T-helper 2 cell treated with Interferon-gamma antibody and Interleukin-4, amounts not matched to agents 5 μg/mL and 100 μg/mL, for 36 hours (primary cell): ENCODE results near the gene ANKRD2.

Source experiments
- DNase-seq: peaks from one replicate; pipeline ENCODE4 v3.0.0; 2021; ENCODE audit warnings: low spot score
- H3K27ac Mint-ChIP-seq: one replicate; pipeline ENCODE4 v1.8.0; 2021; ENCODE audit warnings: mild to moderate bottlenecking, mixed read lengths
- H3K27me3 Mint-ChIP-seq: one replicate; pipeline ENCODE4 v1.8.0; 2021; ENCODE audit warnings: low read depth, mixed read lengths
- H3K36me3 Mint-ChIP-seq: one replicate; pipeline ENCODE4 v1.8.0; 2021; ENCODE audit warnings: low read depth, mixed read lengths
- H3K4me1 Mint-ChIP-seq: one replicate; pipeline ENCODE4 v1.8.0; 2021; ENCODE audit warnings: low read depth, mixed read lengths
- H3K4me3 Mint-ChIP-seq: one replicate; pipeline ENCODE4 v1.8.0; 2022; ENCODE audit warnings: mild to moderate bottlenecking, moderate library complexity, mixed read lengths
- H3K9me3 Mint-ChIP-seq: one replicate; pipeline ENCODE4 v1.8.0; 2021; ENCODE audit warnings: mixed read lengths

The ANKRD2 gene

DNA sequence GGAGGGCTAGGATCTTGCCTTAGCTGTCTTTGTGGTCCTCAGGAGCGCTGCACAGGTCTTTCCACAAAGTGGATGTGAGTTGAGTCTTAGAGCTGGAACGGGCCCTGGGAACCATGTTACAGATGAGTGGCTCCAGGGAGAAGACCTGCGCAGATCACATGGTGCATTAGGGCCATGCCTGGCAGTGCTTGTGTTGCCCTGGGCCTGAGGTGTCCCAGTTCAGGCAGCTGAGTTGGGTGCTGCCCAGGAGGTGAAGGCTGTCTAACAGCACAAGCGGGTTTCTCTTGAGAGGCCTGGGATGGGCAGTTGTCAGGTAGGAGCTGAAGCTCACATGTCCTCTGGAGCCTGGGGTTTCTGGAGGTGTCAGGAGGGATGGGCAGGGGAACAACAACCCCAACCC is 33.7 kb upstream of the ANKRD2 start:
- Mint-ChIP-seq H3K4me3 (no peak overlapping the region), H3K27ac (no peak overlapping the region), H3K27me3 (no peaks in the 10 kb centered on the region), H3K9me3 (no peaks in the 10 kb centered on the region), H3K4me1 (peaks cover 7% of the 10 kb centered on the region), H3K36me3 (no peaks in the 10 kb centered on the region)
- DNase-seq = no peak

DNA sequence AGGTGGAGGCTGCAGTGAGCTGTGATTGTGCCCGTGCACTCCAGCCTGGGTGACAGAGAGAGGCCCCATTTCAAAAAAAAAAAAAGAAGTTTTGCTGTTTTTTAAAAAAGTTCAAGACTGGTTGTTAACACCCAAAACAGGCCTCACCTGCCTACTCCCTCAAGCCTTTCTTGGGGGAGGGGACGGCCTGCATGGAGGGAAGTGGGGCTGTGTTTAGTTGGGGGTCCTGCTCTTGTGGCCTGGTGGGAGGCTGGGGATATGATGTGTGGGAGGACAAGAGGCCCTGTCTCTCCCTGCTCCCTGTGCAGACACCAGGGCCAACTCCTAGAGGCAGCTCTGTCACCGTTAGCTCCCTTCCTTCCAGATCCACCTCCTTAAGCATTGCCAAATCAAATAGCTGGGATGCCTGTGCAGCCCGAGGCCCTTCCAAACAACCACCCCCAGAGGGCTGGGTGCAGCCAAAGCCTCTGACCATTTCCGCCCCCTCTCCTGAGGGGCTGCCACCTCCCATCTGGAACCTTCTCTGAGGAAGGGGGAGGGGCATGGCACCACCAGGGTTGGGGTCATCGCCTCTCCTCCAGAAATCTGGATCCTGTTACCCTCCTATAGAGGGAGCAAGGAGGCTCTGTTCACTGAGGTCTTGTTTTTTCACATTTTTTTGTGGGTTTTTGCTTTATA is 32.9 kb upstream of the ANKRD2 start:
- peaks cover 7% of the 10 kb centered on the region for H3K4me1 Mint-ChIP-seq
- no peaks in the 10 kb centered on the region for H3K27me3 Mint-ChIP-seq
- H3K9me3 Mint-ChIP-seq = no peaks in the 10 kb centered on the region
- no peak overlapping the region for H3K27ac Mint-ChIP-seq
- DNase-seq = no peak
- H3K36me3 Mint-ChIP-seq = no peaks in the 10 kb centered on the region
- H3K4me3 Mint-ChIP-seq = no peak overlapping the region

DNA sequence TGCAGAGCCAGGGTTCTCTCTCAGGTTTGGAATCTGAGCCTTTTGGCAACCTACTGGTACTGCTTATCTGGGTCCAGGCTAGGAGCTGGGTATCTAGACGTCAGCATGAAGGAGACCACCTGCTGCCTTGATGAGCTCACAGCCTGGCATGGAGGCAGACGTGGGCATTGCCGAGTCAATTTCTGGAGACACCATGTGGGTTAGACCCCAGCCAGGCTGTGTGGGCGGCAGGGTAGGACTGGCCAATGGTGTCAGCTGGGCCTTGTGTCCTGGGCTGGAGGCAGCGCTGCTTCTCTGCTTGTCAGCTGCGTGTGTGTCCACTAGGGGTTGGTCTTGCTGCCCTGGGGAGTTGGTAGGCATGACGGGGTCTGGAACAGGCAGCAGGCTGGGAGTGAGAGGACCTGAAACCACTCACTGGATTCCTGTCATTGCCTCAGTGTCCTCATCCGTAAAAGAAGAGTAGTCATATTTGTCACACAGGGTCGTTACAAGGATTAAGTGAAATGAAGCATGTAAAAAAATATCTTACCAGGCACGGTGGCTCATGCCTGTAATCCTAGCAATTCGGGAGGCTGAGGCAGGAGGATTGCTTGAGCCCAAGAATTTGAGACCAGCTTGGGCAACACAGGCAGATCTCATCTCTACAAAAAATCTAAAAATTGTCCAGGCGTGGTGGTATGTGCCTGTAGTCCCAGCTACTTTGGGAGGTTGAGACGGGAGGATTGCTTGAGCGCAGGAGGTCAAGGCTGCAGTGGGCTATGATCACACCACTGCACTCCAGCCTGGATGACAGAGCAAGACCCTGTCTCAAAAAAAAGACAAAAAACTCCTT is 31.7 kb upstream of the ANKRD2 start:
- Mint-ChIP-seq H3K4me1 (peaks cover 7% of the 10 kb centered on the region), H3K27ac (no peak overlapping the region)

DNA sequence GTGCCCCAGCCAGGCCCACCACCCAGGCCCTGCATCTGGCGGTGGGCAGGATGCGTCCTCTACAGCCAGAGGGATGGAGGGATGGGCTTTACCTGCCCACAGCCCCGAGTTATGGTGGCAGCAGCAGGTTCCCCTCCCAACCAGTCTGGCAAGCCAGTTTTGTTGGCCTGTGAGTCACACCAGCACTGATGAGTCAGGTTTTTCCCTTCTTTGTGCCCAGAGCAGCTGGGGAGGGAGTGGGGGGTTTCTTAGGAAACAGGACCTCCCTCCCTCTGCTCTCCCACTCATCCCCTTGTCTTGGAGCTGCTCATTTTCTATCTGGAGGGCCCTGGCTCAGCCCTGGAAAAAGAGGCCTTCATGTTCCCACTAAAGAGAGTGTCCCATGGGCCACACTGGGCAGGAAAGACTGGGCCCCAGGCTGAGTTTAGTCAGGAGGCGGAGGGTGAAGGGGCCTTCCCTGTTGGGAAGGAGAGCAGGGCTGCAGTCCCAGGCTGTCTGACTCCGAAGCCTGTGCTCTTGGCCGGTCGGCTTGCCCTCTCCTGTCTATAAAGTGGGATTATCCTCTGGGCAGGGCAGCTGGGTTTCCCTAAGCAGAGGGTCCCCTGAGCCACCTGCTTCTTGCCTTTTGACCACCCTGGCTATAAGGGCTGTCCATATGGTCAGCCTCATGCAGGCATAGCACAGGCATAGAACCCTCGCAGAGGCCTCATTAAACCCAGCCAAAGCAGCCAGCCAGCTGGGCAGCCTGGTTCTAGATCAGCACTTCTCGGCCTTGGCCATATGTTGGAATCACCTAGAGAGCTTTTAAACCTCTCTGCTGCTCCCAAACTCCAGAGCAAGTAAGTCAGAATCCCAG is 30.2 kb upstream of the ANKRD2 start:
- H3K27ac Mint-ChIP-seq = no peak overlapping the region
- H3K4me1 Mint-ChIP-seq = peaks cover 7% of the 10 kb centered on the region
- H3K9me3 Mint-ChIP-seq = no peaks in the 10 kb centered on the region
- DNase-seq = peak; percentile 46
- H3K27me3 Mint-ChIP-seq = no peaks in the 10 kb centered on the region
- no peaks in the 10 kb centered on the region for H3K36me3 Mint-ChIP-seq
- no peak overlapping the region for H3K4me3 Mint-ChIP-seq

More for the DNA sequence above, 31.7 kb upstream of the ANKRD2 start:
- no peaks in the 10 kb centered on the region for H3K27me3 Mint-ChIP-seq
- H3K9me3 Mint-ChIP-seq = no peaks in the 10 kb centered on the region
- no peak for DNase-seq
- no peaks in the 10 kb centered on the region for H3K36me3 Mint-ChIP-seq
- no peak overlapping the region for H3K4me3 Mint-ChIP-seq

DNA sequence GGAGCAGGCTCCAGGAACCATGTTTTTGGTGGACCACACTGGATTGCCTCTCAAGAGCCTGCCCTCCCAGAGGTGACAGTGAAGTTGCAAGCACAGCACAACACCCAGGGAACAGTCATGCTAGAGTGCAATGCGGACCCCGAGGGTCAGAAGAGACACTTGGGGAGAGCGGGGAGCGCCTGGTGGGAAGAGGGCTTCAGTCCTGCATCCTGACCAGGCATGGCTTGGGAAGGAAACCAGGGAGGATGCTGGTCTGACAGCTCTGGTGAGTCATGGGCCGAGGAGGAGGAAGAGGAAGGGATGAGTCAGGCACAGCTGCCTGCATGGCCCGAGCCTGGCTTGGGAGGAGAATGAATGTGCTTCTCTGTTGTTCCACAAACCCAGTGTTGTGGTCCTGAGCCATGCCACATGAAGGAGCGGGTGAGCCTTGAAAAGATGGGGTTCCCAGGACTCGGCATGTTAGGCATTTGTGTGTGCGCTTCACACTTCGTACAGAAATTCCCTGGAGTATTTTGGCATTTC is 29.5 kb upstream of the ANKRD2 start:
- DNase-seq = peak; percentile 71
- Mint-ChIP-seq H3K4me3 (no peak overlapping the region), H3K4me1 (peaks cover 7% of the 10 kb centered on the region), H3K9me3 (no peaks in the 10 kb centered on the region), H3K27me3 (no peaks in the 10 kb centered on the region), H3K36me3 (no peaks in the 10 kb centered on the region), H3K27ac (no peak overlapping the region)

DNA sequence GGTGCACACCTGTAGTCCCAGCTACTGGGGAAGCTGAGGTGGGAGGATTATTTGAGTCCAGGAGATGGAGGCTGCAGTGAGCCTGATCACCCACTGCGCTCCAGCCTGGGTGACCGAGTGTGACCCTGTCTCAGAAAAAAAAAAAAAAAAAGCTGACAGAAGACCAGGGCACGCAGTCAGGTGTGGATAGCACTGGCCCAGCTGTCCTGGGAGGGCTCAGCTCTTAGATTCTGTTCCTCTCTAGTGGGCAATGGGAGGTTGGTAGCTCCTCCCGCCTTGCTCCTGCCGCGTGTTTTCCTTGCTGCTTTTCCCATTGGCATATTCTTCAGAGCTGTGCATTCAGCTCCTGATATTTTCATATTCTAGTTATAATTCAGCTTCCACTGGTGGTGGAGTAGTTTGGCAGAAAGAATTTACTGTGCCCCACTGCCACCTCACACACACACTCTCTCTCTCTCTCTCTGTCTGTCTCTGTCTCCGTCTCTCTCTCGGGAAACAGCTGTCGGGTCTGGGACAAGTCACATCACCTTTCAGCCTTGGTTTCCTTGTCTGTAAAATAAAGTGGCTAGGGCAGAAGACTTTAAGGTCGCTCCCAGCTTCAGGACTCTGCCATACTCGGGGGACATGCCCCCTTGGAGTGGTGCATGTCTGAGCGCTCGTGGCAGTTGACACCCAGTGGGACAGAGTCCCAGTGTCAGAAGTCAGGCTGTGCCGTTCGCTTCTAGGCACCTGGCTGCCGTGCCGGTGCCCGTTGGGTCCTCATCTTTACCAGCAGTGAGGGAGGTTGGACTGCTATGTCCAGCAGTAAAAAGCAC is 25.9 kb upstream of the ANKRD2 start:
- Mint-ChIP-seq H3K27ac (no peak overlapping the region), H3K4me1 (peaks cover 7% of the 10 kb centered on the region), H3K36me3 (no peaks in the 10 kb centered on the region), H3K4me3 (no peak overlapping the region), H3K9me3 (no peaks in the 10 kb centered on the region), H3K27me3 (no peaks in the 10 kb centered on the region)
- no peak for DNase-seq

DNA sequence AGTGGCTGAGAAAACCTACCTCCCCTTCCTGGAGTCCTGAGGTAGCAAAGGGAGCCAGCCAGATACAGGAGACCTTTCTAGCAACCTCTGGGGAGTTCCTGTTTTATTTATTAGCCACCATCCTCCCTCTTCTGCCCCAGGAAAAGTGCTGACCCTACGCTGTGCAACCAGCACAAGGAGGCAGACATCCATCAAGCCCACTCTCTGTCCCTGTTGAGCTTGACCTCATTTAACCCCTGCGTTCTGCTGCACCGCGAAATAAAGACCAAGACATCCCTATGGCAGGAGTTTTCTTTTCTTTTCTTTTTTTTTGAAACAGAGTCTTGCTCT is 25.3 kb upstream of the ANKRD2 start:
- no peaks in the 10 kb centered on the region for H3K9me3 Mint-ChIP-seq
- H3K4me1 Mint-ChIP-seq = peaks cover 7% of the 10 kb centered on the region
- DNase-seq = no peak
- H3K27me3 Mint-ChIP-seq = no peaks in the 10 kb centered on the region
- no peak overlapping the region for H3K4me3 Mint-ChIP-seq
- H3K27ac Mint-ChIP-seq = no peak overlapping the region
- H3K36me3 Mint-ChIP-seq = no peaks in the 10 kb centered on the region

DNA sequence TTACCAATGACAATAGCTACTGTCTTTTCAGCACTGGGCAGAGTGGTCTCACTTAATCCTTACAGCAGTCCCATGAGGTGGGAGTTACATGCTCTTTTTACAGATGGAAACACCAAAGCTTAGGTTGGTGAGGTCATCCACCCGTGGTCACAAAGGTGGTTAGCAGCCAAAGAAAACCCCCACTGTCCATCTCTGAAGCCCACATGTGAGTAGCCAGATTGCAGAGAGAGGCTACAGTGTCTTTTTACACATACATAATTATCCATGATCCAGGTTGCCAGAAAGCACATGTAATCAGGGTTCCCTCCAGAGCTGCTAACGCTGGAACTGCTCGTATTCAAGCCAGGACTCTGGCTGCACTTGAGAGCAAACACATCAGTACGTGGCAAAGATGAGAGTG is 24.6 kb upstream of the ANKRD2 start:
- H3K4me1 Mint-ChIP-seq = peaks cover 5% of the 10 kb centered on the region
- no peak for DNase-seq
- no peaks in the 10 kb centered on the region for H3K27me3 Mint-ChIP-seq
- no peak overlapping the region for H3K27ac Mint-ChIP-seq
- no peak overlapping the region for H3K4me3 Mint-ChIP-seq
- no peaks in the 10 kb centered on the region for H3K9me3 Mint-ChIP-seq
- H3K36me3 Mint-ChIP-seq = no peaks in the 10 kb centered on the region

DNA sequence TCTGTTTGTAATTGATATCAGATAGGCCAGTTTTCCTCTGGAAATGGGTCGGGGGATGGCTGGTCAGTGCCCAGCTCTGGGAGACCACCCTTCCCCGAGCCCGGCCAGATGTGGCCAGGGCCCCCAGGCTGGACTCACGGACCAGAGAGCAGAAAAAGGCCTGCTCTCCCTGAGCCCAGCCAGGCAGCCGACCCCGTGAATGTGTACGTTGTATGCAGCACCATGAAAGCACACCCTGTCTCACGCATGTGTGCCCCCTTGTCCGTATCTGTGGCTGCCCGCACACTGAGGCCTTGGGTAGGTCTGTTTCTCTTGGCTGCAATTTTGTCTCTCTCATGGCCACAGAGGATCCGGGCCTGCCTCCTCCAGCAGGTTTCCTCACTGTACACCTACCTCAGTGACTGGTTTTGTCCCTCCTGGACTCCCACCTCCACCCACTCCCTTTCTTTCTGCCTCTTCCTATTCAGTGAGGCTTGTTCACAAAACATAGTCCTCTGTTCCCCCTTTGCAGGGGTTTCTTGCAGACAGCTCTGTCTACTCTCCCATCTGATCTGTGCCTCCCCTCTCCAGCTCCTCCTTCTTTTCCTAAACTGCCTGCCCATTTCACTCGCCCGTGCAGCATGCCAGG is 23.6 kb upstream of the ANKRD2 start:
- H3K9me3 Mint-ChIP-seq = no peaks in the 10 kb centered on the region
- no peaks in the 10 kb centered on the region for H3K36me3 Mint-ChIP-seq
- no peaks in the 10 kb centered on the region for H3K4me1 Mint-ChIP-seq
- no peak overlapping the region for H3K4me3 Mint-ChIP-seq
- H3K27me3 Mint-ChIP-seq = no peaks in the 10 kb centered on the region
- no peak overlapping the region for H3K27ac Mint-ChIP-seq
- no peak for DNase-seq

DNA sequence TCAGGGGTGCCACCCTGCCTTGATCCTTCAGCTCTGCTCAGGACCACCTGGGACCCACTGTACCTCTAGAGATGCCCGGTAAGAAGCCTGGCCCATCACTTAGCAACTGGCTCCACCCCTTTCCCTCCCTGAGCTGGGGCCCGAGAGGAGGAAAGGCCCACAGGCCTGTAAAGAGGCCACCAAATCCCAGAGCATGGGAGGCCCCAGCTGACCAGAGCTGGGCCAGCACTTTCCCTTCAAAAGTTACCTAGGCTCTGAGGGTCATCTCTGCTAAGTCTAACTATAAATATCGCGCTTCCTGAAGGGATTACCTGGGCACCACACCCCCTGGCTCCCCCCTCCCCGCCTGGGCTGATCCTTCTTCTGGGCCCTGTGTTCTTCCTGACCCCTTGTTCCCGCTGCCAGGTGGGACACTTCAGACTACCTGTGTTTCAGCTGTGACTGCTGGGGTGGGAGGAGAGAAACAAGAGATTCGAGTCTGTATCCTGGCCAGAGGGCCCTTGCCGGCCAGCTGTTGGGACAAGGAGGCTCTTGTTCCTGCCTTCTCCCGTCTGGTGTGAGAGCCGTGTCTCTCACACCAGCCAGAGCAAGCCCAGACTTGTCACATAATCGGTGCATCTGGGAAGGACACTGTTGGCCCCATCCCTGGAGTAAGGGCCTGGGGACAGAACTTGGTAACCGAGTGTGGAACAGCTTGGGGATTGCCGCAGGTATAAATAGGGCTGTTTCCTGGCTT is 22.8 kb upstream of the ANKRD2 start:
- H3K36me3 Mint-ChIP-seq = no peaks in the 10 kb centered on the region
- H3K27ac Mint-ChIP-seq = no peak overlapping the region
- H3K27me3 Mint-ChIP-seq = no peaks in the 10 kb centered on the region
- no peaks in the 10 kb centered on the region for H3K9me3 Mint-ChIP-seq
- DNase-seq = no peak
- no peak overlapping the region for H3K4me3 Mint-ChIP-seq
- no peaks in the 10 kb centered on the region for H3K4me1 Mint-ChIP-seq

DNA sequence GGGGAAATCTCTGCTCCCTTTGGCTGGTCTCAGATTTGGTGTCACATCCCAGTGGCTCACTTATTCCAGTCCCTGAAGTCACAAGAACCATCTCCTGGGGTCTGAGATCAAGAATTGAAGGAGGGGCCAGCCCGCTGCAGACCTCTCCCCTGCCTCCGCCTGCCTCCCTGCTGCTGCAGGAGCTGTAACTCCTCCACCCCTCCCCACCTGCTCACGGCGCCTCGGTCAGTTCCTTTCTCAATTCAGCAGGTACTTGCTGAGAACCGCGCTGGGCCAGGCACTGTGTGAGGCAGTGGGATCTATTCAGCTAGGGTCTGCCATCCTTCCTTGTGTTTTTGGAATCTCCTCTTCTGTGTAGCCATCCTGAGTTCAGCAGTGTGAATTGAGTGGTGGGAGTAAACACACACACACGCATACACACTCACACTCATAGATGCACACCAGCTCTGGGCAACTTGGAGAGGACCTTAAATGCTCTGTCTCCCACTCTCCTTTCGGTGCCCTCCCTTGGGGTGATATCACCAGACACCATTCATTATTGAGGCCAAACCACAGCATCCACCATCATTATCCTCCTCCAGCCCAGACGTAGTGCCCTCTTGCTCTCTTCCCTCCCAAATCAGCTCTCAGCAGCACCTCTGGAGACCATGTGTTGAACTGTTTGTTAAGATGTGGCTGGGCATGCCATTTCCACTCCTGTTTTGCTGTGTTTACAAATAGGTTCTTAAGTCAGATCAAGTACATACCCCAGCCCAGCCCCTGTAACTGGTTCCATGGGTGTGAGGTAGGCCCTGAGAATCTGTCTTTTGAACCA is 22.0 kb upstream of the ANKRD2 start:
- DNase-seq = no peak
- no peaks in the 10 kb centered on the region for H3K27me3 Mint-ChIP-seq
- no peaks in the 10 kb centered on the region for H3K4me1 Mint-ChIP-seq
- H3K9me3 Mint-ChIP-seq = no peaks in the 10 kb centered on the region
- no peaks in the 10 kb centered on the region for H3K36me3 Mint-ChIP-seq
- H3K27ac Mint-ChIP-seq = no peak overlapping the region
- no peak overlapping the region for H3K4me3 Mint-ChIP-seq

DNA sequence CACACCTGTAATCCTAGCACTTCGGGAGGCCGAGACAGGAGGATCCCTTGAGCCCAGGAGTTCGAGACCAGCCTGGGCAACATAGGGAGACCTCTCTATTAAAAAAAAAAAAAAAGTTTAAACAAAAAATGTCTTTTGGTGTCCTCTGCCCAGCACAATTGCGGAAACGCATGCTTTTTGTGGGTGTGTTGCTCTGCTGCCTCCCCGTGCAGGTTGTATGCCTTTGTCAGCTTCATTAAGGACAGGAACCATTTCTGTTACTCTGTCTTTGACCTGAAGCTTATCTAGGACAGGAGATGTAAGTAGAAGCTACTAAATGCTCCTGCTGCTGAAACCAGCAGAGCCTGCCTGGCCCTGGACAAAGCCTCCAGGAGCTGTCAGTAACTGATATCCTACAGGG is 21.3 kb upstream of the ANKRD2 start:
- Mint-ChIP-seq H3K4me1 (no peaks in the 10 kb centered on the region), H3K4me3 (no peak overlapping the region), H3K27me3 (no peaks in the 10 kb centered on the region), H3K27ac (no peak overlapping the region), H3K36me3 (no peaks in the 10 kb centered on the region), H3K9me3 (no peaks in the 10 kb centered on the region)
- no peak for DNase-seq
